ENCODE measurements around the gene OLIG2. TPM values are rescaled to one million over a fixed set of nuclear protein-coding genes. Genes with fewer than 3 reads are reported as not detected.

Gene OLIG2
- not detected for total RNA-seq

- Mint-ChIP-seq H3K9me3 (no peaks in the 10 kb centered on the region), H3K4me3 (peak within 1 kb of the TSS; percentile 33), H3K36me3 (ENCODE audit: low read depth) (no peaks in the 10 kb centered on the region), H3K4me1 (ENCODE audit: low read depth) (peaks cover 56% of the 10 kb centered on the region), H3K27me3 (ENCODE audit: low read depth) (peaks cover 86% of the 10 kb centered on the region), H3K27ac (no peak within 1 kb of the TSS)
- CTCF ChIA-PET: interaction anchor here (1.4 to 1.5 kb wide), 3 partner anchors 60 to 193 kb away, joined by 3 to 5 read pairs (median 4); no protein-coding TSS in a partner anchor
- intact Hi-C loops (cut with micrococcal nuclease): loop anchor here (2.0 to 10.0 kb wide), 2 partner anchors 45 to 99 kb away; partner anchors contain the start of gene OLIG1
- no peak for DNase-seq
Observed at GRCh38 chr21:33025489-33026442, at the start of gene OLIG2. OLIG2 (plus strand) TSS chr21:33025935; CDS start chr21:33026863, 928 bp downstream.

DNA sequence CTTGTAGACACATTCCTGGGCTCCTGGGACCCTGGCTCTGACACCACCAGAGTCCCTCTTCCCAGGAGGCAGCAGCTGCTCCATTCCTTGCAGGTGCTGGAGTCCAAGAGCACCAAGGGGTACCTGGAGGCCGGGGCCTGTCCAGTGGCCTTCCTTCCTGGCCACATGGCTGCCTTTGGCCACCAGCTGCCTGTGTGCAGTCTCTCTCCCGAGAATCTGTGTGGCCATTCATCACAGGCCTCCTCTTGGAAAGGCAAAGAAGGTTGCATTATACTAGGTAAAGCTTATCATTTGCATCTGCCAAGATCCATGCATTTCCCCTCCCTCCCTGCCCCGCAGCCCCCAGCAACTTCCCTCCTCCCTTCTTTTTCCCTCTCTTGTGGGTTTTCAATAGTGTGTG is 48.9 kb upstream of the OLIG2 start:
- Mint-ChIP-seq H3K36me3 (ENCODE audit: low read depth) (no peaks in the 10 kb centered on the region), H3K27ac (no peak overlapping the region), H3K4me1 (ENCODE audit: low read depth) (no peaks in the 10 kb centered on the region), H3K27me3 (ENCODE audit: low read depth) (peaks cover 3% of the 10 kb centered on the region), H3K4me3 (no peak overlapping the region), H3K9me3 (no peaks in the 10 kb centered on the region)
- CTCF ChIA-PET: no interaction called here
- no peak for DNase-seq
- intact Hi-C loops (cut with micrococcal nuclease): no loop called here

DNA sequence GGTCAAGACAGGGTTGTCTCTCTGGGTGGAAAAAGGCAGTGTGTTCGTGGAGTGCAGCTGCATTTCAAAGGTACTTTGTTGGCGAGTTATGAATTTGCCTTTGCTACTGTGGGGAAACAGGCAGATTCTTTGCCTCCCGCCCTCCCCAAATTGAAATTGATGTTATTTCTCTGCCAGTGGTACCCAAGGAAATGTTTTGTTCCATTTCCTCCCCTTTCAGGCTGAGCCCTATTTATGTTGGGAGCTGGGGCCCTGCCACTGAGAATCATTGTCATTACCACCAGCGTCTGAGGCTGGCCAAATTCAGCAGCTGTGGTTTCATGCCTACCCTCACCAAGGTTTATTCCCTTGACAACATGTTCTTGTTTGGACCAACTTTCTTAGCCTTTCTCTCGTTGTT is 48.5 kb upstream of the OLIG2 start:
- Mint-ChIP-seq H3K27ac (no peak overlapping the region), H3K27me3 (ENCODE audit: low read depth) (peaks cover 3% of the 10 kb centered on the region), H3K4me1 (ENCODE audit: low read depth) (no peaks in the 10 kb centered on the region), H3K4me3 (no peak overlapping the region), H3K9me3 (no peaks in the 10 kb centered on the region), H3K36me3 (ENCODE audit: low read depth) (no peaks in the 10 kb centered on the region)
- DNase-seq: no peak
- CTCF ChIA-PET: no interaction called here
- intact Hi-C loops (cut with micrococcal nuclease): no loop called here

GRCh38 chr21:32978331-32979270 is 47.1 kb upstream of the OLIG2 start:
- no peak for DNase-seq
- no peak overlapping the region for H3K27ac Mint-ChIP-seq

DNA sequence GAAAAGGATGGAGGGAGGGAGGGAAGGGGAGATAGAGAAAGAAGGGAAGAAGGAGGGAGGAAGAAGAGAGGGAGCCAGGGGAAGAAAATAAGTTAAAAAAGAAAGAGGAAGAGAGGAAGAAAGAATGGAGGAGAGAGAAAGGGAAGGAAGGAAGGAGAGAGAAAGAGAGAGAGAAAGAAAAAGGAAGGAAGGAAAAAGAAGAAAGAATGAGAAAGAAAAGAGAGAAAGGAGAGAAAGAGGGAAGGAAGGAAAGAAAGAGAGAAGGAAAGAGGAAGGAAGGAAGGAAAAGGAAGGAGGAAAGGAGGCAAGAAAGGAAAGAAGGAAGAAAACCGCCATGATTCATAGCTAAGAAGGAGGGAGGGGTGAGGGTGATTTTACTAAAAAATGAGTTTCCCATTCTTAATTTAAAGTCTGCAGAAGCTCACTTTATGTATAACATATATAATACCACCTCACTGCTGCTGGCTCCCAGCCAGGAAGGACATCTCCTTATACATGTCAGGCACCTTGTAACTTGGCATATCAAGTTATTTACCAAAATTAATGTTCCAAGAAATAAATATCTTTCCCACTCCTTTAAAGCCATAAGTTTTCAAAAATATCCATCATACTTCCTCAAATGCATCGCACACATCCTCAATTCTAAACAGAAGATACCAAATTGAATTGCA is 46.0 kb upstream of the OLIG2 start:
- intact Hi-C loops (cut with micrococcal nuclease): no loop called here
- no peak for DNase-seq
- CTCF ChIA-PET: no interaction called here

More at GRCh38 chr21:32978331-32979270, 47.1 kb upstream of the OLIG2 start:
- Mint-ChIP-seq H3K4me3 (no peak overlapping the region), H3K9me3 (no peaks in the 10 kb centered on the region), H3K4me1 (ENCODE audit: low read depth) (no peaks in the 10 kb centered on the region), H3K27me3 (ENCODE audit: low read depth) (peaks cover 3% of the 10 kb centered on the region), H3K36me3 (ENCODE audit: low read depth) (no peaks in the 10 kb centered on the region)
- CTCF ChIA-PET: no interaction called here
- intact Hi-C loops (cut with micrococcal nuclease): no loop called here

GRCh38 chr21:32981096-32981495 is 44.6 kb upstream of the OLIG2 start:
- Mint-ChIP-seq H3K27me3 (ENCODE audit: low read depth) (peaks cover 3% of the 10 kb centered on the region), H3K27ac (no peak overlapping the region), H3K9me3 (no peaks in the 10 kb centered on the region), H3K4me1 (ENCODE audit: low read depth) (no peaks in the 10 kb centered on the region), H3K36me3 (ENCODE audit: low read depth) (no peaks in the 10 kb centered on the region), H3K4me3 (no peak overlapping the region)
- intact Hi-C loops (cut with micrococcal nuclease): no loop called here
- CTCF ChIA-PET: no interaction called here
- DNase-seq: no peak

More for the DNA sequence above, 46.0 kb upstream of the OLIG2 start:
- H3K27me3 Mint-ChIP-seq (ENCODE audit: low read depth): peaks cover 3% of the 10 kb centered on the region
- H3K4me3 Mint-ChIP-seq: no peak overlapping the region
- H3K9me3 Mint-ChIP-seq: no peaks in the 10 kb centered on the region
- H3K36me3 Mint-ChIP-seq (ENCODE audit: low read depth): no peaks in the 10 kb centered on the region
- no peak overlapping the region for H3K27ac Mint-ChIP-seq
- no peaks in the 10 kb centered on the region for H3K4me1 Mint-ChIP-seq (ENCODE audit: low read depth)

DNA sequence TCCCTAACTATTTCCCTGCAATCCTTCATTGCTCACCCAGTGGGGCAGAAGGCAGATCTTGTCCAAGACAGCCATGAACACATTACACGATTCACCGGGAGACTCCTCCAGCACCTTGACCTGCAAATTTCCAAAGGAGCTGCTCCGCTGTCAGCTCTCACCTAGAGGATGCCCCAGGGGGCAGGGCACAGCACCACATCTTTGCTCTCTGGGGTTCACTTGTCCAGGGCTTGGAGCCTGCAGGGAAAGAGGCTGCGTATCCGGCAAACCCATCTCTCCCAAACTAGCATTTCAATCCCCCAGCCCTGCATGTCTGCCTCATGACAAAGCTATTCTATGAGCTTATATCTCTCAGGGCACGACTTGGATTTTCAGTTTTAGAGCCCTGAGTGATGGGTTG is 35.1 kb upstream of the OLIG2 start:
- H3K36me3 Mint-ChIP-seq (ENCODE audit: low read depth): no peaks in the 10 kb centered on the region
- intact Hi-C loops (cut with micrococcal nuclease): loop anchor here (10.0 kb wide), 1 partner anchor 156 kb away; no protein-coding TSS in a partner anchor
- no peak overlapping the region for H3K4me3 Mint-ChIP-seq
- peaks cover 6% of the 10 kb centered on the region for H3K27me3 Mint-ChIP-seq (ENCODE audit: low read depth)
- no peaks in the 10 kb centered on the region for H3K4me1 Mint-ChIP-seq (ENCODE audit: low read depth)
- no peaks in the 10 kb centered on the region for H3K9me3 Mint-ChIP-seq
- H3K27ac Mint-ChIP-seq: no peak overlapping the region
- CTCF ChIA-PET: interaction anchor here (0.7 to 1.8 kb wide), 4 partner anchors 11 to 203 kb away, joined by 3 to 10 read pairs (median 4); no protein-coding TSS in a partner anchor
- no peak for DNase-seq

DNA sequence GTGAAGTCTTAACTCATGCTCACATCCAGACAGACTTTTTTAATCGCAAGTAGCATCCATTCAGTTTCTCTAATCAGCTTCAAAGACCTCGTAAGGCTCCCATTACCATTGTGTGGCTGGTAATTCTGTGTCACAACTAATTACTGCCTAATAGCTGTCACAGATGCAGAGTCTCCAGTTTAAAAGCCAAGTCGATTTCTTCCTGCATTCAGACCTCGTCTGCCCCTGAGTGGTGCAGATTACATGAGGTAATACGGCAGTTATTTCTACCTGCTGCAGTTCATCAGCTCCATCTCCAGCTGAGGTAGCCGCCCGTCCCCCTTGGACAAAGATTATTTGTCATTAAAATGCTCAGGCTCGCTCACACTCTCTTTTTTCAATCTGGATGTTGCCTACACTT is 34.4 kb upstream of the OLIG2 start:
- H3K4me1 Mint-ChIP-seq (ENCODE audit: low read depth): no peaks in the 10 kb centered on the region
- H3K27me3 Mint-ChIP-seq (ENCODE audit: low read depth): peaks cover 6% of the 10 kb centered on the region
- intact Hi-C loops (cut with micrococcal nuclease): loop anchor here (10.0 kb wide), 1 partner anchor 157 kb away; no protein-coding TSS in a partner anchor
- DNase-seq: no peak
- CTCF ChIA-PET: interaction anchor here (0.7 to 1.8 kb wide), 3 partner anchors 47 to 136 kb away, joined by 3 to 10 read pairs (median 3); no protein-coding TSS in a partner anchor
- H3K36me3 Mint-ChIP-seq (ENCODE audit: low read depth): no peaks in the 10 kb centered on the region
- no peak overlapping the region for H3K27ac Mint-ChIP-seq
- H3K4me3 Mint-ChIP-seq: no peak overlapping the region
- H3K9me3 Mint-ChIP-seq: no peaks in the 10 kb centered on the region

- CTCF ChIA-PET: interaction anchor here (0.8 to 3.0 kb wide), 11 partner anchors 10 to 203 kb away, joined by 3 to 19 read pairs (median 3); no protein-coding TSS in a partner anchor
- intact Hi-C loops (cut with micrococcal nuclease): loop anchor here (1.0 to 10.0 kb wide), 3 partner anchors 133 to 203 kb away; no protein-coding TSS in a partner anchor
- DNase-seq: no peak
- peaks cover 6% of the 10 kb centered on the region for H3K27me3 Mint-ChIP-seq (ENCODE audit: low read depth)
- no peak overlapping the region for H3K27ac Mint-ChIP-seq
- H3K9me3 Mint-ChIP-seq: no peaks in the 10 kb centered on the region
- no peaks in the 10 kb centered on the region for H3K36me3 Mint-ChIP-seq (ENCODE audit: low read depth)
- no peaks in the 10 kb centered on the region for H3K4me1 Mint-ChIP-seq (ENCODE audit: low read depth)
- H3K4me3 Mint-ChIP-seq: no peak overlapping the region
Observed at GRCh38 chr21:32993894-32994293, 31.8 kb upstream of the OLIG2 start.

GRCh38 chr21:32994305-32994704 is 31.4 kb upstream of the OLIG2 start:
- H3K9me3 Mint-ChIP-seq: no peaks in the 10 kb centered on the region
- H3K4me3 Mint-ChIP-seq: no peak overlapping the region
- H3K27me3 Mint-ChIP-seq (ENCODE audit: low read depth): peaks cover 6% of the 10 kb centered on the region
- intact Hi-C loops (cut with micrococcal nuclease): loop anchor here (1.0 to 10.0 kb wide), 3 partner anchors 133 to 203 kb away; no protein-coding TSS in a partner anchor
- H3K4me1 Mint-ChIP-seq (ENCODE audit: low read depth): no peaks in the 10 kb centered on the region
- DNase-seq: no peak
- no peaks in the 10 kb centered on the region for H3K36me3 Mint-ChIP-seq (ENCODE audit: low read depth)
- CTCF ChIA-PET: interaction anchor here (0.8 to 3.0 kb wide), 11 partner anchors 10 to 202 kb away, joined by 3 to 19 read pairs (median 3); no protein-coding TSS in a partner anchor
- no peak overlapping the region for H3K27ac Mint-ChIP-seq

- intact Hi-C loops (cut with micrococcal nuclease): no loop called here
- no peak for DNase-seq
- Mint-ChIP-seq H3K9me3 (no peaks in the 10 kb centered on the region), H3K4me3 (no peak overlapping the region), H3K27me3 (ENCODE audit: low read depth) (peaks cover 2% of the 10 kb centered on the region), H3K27ac (no peak overlapping the region), H3K36me3 (ENCODE audit: low read depth) (no peaks in the 10 kb centered on the region), H3K4me1 (ENCODE audit: low read depth) (no peaks in the 10 kb centered on the region)
- CTCF ChIA-PET: interaction anchor here (0.6 kb wide), 1 partner anchor 10 kb away, joined by 3 read pairs; no protein-coding TSS in a partner anchor
Observed at GRCh38 chr21:33007747-33008146, 18.0 kb upstream of the OLIG2 start.
